H1 (cell line): ENCODE results near the gene NELFE. TPM values are rescaled to one million over a fixed set of nuclear protein-coding genes. Genes with fewer than 3 reads are reported as not detected.

ENCODE experiments used
- BRCA1 ChIP-seq: IDR thresholded peaks from 2 replicates; pipeline ENCODE4 v1.6.1; 2012; ENCODE audit warnings: low read depth, low read length, improper control_type of control experiment
- CHD2 ChIP-seq: IDR thresholded peaks from 2 replicates; pipeline ENCODE4 v1.6.1; 2012; ENCODE audit warnings: low read length, improper control_type of control experiment
- E2F6 ChIP-seq: IDR thresholded peaks from 2 replicates; pipeline ENCODE4 v1.6.1; 2012; ENCODE audit warnings: inconsistent platforms
- JUN ChIP-seq: IDR thresholded peaks from 2 replicates; pipeline ENCODE4 v1.6.1; 2011; ENCODE audit warnings: low read depth, mild to moderate bottlenecking, improper control_type of control experiment, low read length
- POLR2A ChIP-seq, 2 experiments: IDR thresholded peaks; 1 replicate in 1 of 2; 2 replicates in 1 of 2; pipeline ENCODE4 v1.6.1; 2011; ENCODE audit warnings: low read depth in 2 of 2, low read length in 2 of 2, mild to moderate bottlenecking in 2 of 2; ENCODE audit errors: control extremely low read depth in 1 of 2
- POU5F1 ChIP-seq: IDR thresholded peaks from 2 replicates; pipeline ENCODE4 v1.6.1; 2011; ENCODE audit warnings: low read depth, mild to moderate bottlenecking, low read length, moderate library complexity
- SP1 ChIP-seq: IDR thresholded peaks from 2 replicates; pipeline ENCODE4 v1.6.1; 2011; ENCODE audit warnings: low read depth, low read length
- polyA plus RNA-seq, 7 experiments: library from polyadenylated mRNA; depleted of rRNA in 3 of 7; stranded (reverse) in 5 of 7; unstranded in 2 of 7; fragments of >200 nt in 5 of 7; fragments of 200-250 nt in 2 of 7; gene quantifications; 1 replicate in 5 of 7; 2 replicates in 1 of 7; 4 replicates in 1 of 7; pipeline versions ENCODE4 v1.2.1 to v1.2.3, GENCODE V29; 2011 to 2013; ENCODE audit warnings: missing spikeins in 2 of 7, mixed read lengths in 2 of 7
- total RNA-seq: library from RNA; stranded (reverse); fragmentation: NEBNext Ultra II Directional; extraction: Animal tissue kit (Norgen Biotek cat#: 25700); gene quantifications from 2 replicates; pipeline ENCODE4 v1.2.1, GENCODE V29; 2021

Gene NELFE
- total and polyA plus RNA-seq, 2 of the 8 experiments (the other 6 are each of a cell fraction or from before 2014, with no cell fraction given) = 49.2 to 71.5 TPM

- TF ChIP-seq SP1 = no peak
- no peak for TF ChIP-seq POU5F1
- no peak for TF ChIP-seq JUN
- no peak for TF ChIP-seq POLR2A (IDR thresholded peaks at IDR 0.05; ENCODE audit: control extremely low read depth in 1 of 2, low read depth in 2 of 2, low read length in 2 of 2)
- no peak for TF ChIP-seq E2F6
- TF ChIP-seq BRCA1 = no peak
- no peak for TF ChIP-seq CHD2
Observed at GRCh38 chr6:31963921-31964320, 5.2 kb upstream of the NELFE start (continued).
